Stomach (tissue), 4 donors: ENCODE measurements around the gene FBLL1.

ENCODE experiments used
- CTCF ChIP-seq, 7 experiments: fragments of 450-650 bp in 4 of 7; fragments of 200-600 bp in 3 of 7; sonication (generic) in 3 of 7; IDR thresholded peaks; one replicate each; pipeline ENCODE4 v1.5.1; 2016 to 2019; ENCODE audit warnings: antibody characterized with exemption in 7 of 7, control low read depth in 2 of 7, mild to moderate bottlenecking in 1 of 7
- POLR2A ChIP-seq, 4 donors: fragments of 450-650 bp; IDR thresholded peaks; one replicate each; pipeline ENCODE4 v1.6.1; 2016; ENCODE audit warnings: antibody characterized with exemption in 4 of 4, control low read depth in 2 of 4, mild to moderate bottlenecking in 1 of 4, moderate library complexity in 1 of 4

DNA sequence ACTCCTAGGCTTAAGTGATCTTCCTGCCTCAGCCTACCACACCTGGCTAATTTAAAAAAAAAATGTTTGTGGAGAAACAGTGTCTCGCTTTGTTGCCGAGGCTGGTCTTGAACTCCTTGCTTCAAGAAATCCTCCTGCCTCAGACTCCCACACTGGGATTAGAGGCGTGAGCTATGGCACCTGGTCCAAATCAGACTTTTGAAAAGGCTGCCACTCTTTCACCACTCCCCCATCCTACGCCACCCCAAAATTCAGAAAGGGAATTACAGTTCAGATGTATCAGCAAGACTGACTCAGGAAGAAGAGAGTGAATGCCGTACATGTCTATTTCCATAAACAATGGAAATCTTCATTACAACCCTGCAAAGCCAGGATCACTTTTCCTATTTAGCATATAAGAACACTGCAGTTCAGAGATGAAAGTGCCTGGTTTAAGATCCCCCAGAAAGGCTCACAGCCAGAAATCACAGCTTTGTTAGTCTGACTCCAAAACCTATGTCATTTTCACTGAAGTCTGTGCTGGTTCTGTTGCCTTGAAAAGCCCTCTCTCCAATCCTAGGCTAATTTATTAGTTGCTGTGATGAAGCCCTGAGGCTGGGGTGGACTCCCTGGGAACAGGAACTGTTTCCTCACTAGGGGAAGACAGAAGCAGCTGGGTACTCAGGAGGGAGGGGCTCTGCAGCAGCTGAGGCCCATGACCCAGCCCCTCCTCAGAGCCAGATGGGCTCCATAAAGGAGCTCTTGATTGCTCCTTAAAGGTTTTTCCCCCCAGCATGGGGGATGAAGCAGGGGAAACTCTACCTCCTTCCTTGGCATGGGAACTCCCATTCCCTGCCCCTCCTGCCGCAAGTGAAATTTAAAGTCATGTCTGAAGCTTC is 3.1 kb downstream of the FBLL1 start:
- TF ChIP-seq POLR2A (IDR thresholded peaks at IDR 0.05) (no peak), CTCF (IDR thresholded peaks at IDR 0.05) (no peak)
